DMS153 (cell line): Measurements from ENCODE around the gene KCNJ14.

ENCODE experiments used
- DNase-seq: peaks from one replicate; lab custom pipeline; 2025; lab: John Stamatoyannopoulos, UW

KCNJ14 gene

DNA sequence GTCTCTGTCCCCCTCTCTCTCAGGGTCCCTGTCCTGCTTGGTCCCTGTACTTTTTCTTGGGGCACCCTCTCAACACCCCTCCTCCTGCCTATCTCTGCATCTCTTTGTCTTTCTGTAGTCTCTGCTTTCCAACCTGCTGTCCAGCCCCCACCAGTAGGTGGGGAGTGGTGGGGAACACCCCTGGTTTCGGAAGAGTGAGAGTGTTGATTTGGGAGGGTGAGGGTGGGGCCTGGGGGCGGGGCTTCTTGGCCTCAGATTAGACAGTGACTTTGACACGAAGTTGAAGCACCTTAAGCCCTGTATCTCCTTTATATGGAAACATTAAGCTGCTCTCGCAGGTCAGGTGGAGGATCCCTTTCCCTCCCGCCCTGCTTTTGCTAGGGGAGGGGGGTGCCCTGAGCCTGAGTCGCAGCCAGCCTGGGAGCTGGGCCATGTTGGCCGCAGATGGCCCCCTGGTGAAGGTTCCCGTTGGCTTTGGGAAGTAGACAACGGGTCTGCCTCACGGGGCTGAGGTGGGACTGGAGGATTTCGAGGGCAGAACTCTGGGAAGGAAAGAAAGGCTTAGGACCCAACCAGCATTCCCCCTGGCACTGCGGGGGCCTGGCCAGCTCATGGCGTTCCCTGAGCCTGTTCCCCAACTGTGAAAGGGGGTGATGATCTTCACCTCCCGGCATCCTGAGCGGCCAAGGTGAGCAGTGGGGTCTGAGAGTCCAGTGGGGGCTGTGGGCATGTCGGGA is at the start of gene KCNJ14:
Gene KCNJ14 (plus strand): TSS at position 404 of the 737 bp plus-strand sequence. CDS start 6,151 bp downstream, outside the sequence.
- no peak for DNase-seq

DNA sequence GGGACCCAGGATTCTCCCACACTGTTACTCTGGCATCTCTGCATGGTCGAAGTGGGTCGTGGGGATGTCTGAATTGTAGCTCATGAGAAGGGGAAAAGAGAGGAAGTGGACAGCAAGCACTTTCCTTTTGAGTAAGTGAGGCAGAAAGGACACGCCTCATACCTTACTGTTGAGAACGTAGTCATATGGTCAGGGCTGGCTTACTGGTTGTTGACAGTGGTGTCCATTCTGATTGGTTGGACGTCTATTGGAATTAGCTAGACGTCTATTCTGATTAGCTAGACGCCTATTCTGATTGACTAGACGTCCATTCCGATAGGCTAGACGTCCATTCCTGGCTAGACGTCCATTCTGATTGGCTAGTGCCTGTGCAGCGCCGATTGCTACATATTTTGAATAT is 49.5 kb upstream of the KCNJ14 start:
- no peak for DNase-seq

DNA sequence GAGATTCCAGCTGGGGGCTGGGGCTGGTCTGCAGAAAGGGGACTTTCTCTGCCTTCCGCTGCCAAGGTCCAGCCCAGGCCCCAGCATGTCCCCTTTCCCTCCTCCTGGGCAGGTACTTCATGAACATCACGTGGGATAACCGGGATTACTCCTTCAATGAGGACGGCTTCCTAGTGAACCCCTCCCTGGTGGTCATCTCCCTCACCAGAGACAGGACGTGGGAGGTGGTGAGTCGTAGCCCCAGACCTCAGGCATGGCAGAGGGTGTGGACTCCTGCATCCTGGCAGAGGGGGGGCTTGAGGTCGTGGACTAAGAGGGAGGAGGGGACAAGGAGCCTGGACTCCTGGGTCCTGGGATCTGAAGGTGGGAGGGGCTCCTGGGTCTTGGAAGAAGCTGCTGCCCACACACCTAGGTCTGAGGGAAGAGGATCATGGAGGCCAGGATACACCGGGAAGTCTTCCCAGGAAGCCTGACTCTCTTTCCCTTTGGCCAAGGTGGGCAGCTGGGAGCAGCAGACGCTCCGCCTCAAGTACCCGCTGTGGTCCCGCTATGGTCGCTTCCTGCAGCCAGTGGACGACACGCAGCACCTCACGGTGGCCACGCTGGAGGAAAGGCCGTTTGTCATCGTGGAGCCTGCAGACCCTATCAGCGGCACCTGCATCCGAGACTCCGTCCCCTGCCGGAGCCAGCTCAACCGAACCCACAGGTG is 41.3 kb upstream of the KCNJ14 start:
- no peak for DNase-seq

DNA sequence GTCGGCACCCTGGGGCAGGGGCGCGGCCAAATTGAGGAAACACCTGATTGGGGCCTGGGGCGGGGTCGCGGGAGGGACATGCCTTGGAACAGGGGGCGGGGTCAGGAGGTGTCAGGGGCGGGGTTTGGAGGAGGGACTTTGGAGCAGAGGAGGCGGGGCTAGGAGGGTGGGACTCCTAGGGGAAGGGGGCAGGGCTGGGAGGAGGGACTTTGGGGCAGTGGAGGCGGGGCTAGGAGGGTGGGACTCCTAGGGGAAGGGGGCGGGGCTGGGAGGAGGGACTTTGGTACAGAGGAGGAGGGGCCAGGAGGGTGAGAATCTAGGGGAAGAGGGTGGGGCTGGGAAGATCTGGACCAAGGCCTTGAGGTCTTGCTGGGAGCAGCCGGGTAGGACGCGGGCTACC is 40.0 kb upstream of the KCNJ14 start:
- peak; percentile 51 for DNase-seq

DNA sequence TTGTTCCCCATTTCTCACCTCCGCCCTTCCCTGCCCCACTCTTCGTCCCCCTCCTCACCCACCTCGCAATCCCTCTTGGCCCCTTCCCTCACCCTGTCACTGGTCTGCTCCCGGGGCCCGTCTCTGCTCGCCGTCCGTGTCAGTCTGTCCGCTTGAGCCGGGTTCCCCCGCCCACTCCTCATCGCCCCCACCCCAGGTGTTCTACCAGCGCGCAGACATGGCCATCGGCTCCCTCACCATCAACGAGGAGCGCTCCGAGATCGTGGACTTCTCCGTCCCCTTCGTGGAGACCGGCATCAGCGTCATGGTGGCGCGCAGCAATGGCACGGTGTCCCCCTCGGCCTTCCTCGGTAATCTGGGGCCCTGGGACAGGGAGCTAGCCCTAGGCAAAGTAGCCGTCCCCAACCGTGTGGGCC is 39.6 kb upstream of the KCNJ14 start:
- no peak for DNase-seq

DNA sequence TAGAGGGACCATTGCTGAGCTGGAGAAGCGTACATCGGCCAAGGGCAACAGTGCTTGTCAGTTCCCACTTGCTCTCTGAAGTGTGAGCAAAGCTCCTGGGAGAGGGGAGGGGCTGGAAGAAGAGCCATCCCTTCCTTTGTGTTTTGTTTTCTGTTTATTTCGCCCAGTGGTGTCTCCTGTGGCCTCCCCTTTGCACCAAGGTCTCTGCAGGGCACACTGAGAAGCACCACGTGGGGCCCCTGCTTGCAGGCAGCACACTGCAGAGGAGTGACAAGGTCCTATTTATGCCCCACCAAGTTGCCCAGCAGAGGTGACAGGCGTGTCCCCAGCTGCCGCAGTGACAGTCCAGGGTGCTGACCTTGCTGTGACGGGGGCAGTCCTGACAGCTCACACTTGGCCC is 38.0 kb upstream of the KCNJ14 start:
- DNase-seq = no peak

DNA sequence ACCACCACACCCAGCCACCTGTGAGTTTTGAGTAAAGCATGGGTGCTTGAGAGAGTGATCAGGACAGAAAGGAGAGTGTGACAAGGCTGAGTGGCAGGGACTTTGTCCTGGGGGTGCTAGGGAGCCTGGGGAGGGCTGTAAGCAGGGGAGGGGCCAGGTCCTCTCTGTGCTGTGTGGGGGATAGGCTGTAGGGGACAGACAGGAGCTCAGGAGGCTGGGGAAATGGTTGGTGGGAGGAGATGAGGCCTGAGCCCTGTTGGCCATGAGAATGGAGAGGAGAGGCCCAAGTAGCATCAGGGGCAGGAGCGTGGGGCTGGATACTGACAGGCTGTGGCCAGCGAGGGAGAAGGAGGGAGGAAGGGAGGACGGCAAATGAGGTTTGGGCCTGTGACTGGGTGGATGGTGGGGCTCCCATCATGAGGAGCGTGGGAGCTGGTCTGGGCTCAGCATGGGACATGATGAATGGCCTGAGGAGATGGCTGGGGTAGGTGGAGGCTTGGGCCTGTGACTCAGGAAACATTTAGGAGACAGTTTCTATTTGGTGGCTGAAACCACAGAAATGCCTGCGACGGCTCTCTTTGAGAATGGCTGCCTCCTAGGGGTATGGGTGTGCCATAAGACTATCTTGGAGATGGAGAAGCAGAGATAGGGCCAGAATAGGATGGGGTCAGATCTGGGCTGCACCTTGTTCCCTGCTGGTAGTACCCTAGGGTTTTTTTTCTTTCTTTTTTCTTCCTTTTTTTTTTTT is 36.9 kb upstream of the KCNJ14 start:
- DNase-seq = no peak

DNA sequence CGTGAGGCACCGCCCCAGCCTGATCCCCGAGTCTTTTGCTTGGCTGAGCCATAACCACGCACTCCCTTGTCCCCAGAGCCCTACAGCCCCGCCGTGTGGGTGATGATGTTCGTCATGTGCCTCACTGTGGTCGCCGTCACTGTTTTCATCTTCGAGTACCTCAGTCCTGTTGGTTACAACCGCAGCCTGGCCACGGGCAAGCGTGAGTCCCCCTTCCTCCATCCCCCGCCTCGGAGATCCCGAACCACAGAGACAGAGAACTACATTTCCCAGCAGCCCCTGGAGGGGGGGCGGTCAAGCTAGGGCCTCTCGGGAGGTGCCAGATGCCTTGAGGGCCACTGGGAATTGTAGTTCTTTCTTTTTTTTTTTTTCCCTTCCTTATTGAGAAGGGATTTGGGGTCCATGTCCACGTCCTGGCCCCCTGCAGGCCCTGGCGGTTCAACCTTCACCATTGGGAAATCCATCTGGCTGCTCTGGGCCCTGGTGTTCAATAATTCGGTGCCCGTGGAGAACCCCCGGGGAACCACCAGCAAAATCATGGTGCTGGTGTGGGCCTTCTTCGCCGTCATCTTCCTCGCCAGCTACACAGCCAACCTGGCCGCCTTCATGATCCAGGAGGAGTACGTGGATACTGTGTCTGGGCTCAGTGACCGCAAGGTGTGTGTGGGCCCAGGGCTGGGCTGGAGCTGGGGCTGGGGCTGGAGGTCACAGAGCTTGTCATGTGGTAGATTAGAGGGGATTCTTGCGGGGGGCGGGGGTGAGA is 36.0 kb upstream of the KCNJ14 start:
- no peak for DNase-seq

DNA sequence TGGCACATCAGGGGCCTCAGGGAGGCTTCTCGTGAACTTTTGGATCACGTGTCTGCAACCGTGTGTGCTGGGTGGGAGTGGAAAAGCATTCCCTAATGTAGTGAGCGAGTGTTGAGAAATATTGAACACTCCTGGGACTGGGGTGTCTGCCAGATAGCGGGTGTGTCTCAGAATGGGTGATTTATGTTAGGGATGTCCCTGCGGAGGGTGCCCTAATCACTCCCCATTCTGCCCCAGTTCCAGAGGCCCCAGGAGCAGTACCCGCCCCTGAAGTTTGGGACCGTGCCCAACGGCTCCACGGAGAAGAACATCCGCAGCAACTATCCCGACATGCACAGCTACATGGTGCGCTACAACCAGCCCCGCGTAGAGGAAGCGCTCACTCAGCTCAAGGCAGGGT is 33.8 kb upstream of the KCNJ14 start:
- DNase-seq = no peak

DNA sequence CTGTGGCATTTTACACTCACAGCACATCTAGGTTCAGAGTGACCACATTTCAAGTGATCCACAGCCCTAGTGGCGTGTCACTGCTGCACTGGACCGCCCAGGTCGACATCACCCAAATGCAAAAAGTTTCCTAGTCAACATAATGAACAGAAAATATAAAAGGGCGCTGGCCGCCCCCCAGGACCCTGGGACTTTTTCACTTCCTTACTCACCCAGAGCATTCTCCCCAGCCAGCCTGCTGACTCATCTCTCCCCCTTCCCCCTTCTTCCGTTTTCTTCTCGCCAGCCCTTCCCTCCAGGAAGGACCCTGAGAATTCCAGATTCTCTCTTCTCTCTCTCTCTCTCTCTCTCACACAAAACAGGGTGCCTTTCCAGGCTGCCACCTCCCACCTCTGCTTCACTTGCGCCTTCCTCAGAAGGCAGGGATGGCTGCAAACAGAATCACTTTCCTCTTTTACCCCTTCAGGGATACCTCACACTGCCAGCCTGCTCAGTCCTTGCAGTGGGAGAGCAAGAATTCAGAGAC is 30.6 kb upstream of the KCNJ14 start:
- DNase-seq = no peak

DNA sequence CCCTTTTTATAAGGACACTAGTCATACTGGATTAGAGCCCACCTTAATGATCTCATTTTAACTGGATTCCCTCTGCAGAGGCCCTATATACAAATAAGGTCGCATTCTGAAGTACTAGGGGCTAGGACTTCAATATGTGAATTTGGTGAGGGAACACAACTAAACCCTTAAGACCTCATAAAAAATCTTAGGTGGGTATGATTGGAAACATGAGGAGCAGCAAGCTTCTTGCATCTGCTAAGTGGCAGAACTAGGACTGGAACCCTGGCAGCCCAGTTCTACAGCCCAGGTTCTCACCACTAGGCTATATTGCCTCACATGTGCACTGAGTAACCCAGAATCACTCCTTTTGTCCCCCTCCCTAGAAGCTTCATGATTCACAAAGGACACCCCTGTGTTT is 26.7 kb upstream of the KCNJ14 start:
- no peak for DNase-seq

DNA sequence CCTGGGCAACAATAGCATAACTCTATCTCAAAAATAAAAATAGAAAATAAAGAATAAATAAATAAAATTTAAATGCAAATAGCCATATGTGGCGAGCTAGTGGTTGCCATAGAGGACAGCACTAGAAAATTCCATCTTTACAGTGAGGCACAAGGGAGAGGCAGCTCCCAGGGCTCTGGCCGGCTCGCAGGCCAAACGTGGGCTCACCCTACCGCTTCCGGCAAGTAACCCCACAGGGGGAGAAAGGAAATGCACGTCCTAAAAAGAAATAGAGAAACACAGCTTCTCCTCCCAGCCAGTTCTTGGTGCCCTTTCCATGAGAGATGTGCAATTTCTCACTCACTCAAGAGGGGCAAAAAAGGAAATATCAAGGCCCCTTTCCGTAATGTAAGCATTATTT is 22.0 kb upstream of the KCNJ14 start:
- no peak for DNase-seq

DNA sequence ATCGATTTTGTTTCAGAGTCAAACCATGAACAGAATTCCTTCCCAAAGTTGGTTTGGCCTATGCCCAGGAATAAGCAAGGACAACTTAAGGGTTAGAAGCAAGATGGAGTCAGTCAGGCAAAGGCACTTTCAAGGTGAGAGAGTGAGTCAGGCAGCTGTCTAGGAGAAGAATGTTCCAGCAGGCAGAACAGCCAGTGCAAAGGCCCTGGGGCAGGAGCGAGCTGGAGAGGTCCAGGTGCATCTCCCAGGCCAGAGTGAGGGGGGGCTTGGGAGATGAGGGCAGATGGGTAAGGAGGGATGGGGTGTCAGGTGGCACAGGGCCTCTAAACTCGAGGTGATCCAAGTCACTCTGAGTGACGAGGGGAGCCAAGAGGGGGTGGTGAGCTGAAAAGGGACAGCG is 18.8 kb upstream of the KCNJ14 start:
- no peak for DNase-seq

DNA sequence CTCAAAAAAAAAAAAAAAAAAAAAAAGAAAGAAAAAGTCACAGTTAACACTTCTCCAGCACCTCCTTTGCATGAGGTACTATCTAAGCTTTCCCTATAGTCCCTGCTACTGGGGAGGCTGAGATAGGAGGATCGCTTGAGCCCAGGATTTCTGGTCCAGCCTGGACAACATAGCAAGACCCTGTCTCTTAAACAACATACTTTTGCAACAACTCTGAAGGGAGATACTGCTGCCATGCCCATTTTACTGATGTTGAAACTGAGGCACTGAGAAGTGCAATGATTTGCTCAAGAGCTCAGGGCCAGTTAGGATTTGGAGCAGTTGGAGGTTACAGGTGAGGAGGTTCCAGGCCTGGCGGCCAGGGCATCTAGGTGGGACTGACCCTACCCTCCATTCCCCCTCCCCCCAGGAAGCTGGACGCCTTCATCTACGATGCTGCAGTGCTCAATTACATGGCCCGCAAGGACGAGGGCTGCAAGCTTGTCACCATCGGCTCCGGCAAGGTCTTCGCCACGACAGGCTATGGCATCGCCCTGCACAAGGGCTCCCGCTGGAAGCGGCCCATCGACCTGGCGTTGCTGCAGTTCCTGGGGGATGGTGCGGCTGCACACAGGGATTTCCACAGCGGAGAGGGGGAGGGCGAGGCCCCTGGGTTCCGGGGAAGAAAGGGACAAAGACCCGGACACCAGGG is 13.9 kb upstream of the KCNJ14 start:
- DNase-seq = no peak

DNA sequence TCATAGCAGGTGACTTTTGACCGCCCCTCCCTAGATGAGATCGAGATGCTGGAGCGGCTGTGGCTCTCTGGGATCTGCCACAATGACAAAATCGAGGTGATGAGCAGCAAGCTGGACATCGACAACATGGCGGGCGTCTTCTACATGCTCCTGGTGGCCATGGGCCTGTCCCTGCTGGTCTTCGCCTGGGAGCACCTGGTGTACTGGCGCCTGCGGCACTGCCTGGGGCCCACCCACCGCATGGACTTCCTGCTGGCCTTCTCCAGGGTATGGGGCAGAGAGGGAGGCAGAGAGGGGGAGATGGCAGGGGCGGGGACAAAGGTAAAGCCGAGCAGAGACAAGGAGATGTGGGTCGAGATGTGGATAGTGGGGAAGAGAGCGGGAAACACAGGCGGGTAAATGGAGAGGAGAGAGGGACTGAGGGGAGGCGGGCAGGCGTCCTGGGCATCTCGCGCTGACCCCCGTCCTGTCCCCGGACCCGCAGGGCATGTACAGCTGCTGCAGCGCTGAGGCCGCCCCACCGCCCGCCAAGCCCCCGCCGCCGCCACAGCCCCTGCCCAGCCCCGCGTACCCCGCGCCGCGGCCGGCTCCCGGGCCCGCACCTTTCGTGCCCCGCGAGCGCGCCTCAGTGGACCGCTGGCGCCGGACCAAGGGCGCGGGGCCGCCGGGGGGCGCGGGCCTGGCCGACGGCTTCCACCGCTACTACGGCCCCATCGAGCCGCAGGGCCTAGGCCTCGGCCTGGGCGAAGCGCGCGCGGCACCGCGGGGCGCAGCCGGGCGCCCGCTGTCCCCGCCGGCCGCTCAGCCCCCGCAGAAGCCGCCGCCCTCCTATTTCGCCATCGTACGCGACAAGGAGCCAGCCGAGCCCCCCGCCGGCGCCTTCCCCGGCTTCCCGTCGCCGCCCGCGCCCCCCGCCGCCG is 13.0 kb upstream of the KCNJ14 start:
- DNase-seq = no peak

DNA sequence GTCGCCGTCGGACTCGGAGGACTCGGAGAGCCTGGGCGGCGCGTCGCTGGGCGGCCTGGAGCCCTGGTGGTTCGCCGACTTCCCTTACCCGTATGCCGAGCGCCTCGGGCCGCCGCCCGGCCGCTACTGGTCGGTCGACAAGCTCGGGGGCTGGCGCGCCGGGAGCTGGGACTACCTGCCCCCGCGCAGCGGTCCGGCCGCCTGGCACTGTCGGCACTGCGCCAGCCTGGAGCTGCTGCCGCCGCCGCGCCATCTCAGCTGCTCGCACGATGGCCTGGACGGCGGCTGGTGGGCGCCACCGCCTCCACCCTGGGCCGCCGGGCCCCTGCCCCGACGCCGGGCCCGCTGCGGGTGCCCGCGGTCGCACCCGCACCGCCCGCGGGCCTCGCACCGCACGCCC is 12.1 kb upstream of the KCNJ14 start:
- DNase-seq = no peak

DNA sequence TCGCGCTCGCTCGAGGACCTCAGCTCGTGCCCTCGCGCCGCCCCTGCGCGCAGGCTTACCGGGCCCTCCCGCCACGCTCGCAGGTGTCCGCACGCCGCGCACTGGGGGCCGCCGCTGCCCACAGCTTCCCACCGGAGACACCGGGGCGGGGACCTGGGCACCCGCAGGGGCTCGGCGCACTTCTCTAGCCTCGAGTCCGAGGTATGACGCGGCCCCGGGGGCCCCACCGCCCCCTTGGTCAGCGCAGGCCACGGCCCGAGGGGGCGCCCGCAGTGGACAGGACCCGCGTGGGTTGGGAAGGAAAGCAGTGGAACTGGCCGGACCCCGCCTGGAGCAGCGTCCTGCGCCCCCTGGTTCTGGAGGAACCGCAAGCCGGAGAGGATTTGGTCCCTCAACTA is 11.6 kb upstream of the KCNJ14 start:
- DNase-seq = no peak

DNA sequence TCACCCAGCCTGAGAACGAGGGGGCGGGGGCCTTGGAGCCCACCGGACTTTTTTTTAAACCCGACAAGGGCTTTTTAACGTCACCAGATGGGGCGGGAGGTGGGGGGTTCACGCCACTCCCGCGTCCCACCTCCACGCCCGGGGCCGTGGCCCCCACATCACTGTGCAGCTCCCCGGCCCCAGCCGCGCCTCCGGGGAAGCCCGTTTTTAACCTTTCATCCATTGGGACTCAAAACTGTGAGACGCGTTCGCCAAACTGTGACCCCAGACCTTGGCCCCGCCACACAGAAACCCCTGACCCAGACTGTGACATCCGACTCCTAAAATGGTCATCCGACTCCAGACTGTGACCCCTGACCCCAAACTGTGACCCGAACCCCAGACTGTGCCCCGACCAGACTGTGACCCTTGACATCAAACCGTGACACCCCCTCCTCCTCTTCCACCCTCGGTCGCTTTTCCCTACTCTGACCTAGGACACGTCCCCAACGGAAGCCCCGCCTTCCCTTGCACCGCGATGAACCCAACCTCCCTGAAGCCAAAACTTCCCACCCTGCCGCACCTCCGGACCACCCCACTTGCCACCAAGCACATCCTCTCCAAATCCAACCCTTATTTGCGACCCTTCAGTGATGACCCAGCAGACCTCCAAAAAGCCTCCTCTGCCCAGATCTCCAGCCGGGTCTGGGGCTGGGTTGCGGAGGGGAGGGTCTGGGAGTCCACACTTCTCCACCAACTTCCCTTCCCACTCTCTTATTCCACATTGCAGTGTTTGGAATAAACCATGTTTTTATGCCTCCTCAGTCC is 11.0 kb upstream of the KCNJ14 start:
- DNase-seq = no peak

DNA sequence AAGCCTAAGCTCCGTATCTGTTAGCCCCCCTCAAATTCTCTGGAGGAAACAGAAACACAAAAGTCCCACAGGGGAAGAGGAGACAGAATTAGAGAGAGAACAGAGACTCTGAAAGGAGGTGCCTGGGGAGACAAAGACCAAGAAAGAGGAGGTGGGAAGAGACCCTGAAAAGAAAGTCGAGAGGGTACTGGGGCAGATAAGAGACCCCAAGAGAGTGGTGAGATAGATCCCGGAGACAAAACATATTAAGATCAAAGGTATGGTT is 10.5 kb upstream of the KCNJ14 start:
- no peak for DNase-seq

DNA sequence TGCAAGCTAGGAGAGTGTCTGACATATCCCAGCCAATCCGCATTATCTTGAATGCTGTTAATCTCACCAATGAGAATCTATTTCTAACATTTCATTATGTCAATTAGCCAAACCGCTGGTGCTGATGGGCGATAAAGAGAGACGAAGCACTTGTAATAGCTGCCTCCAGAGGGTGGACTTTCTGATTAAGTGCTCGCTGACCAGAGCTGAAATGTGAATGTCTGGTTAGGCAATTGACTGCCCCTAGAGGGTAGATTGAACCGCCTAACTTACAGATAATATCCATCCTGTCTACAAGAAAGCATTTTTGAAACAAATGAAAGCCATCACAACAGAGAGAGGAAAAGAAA is 10.1 kb upstream of the KCNJ14 start:
- peak; percentile 86 for DNase-seq
